IPS-18a (cell line): Measurements from ENCODE around the gene HMCN1.

Experiments
- H3K27ac ChIP-seq: one replicate; pipeline ENCODE4 v1.5.1; 2013; ENCODE audit warnings: low read length
- H3K27me3 ChIP-seq: one replicate; pipeline ENCODE4 v1.6.1; 2013; ENCODE audit warnings: mild to moderate bottlenecking, low read length; ENCODE audit not compliant: control insufficient read depth, insufficient read depth
- H3K36me3 ChIP-seq: one replicate; pipeline ENCODE4 v1.6.1; 2013; ENCODE audit warnings: low read depth, low read length; ENCODE audit not compliant: control insufficient read depth
- H3K4me1 ChIP-seq: one replicate; pipeline ENCODE4 v1.6.1; 2013; ENCODE audit warnings: low read depth, low read length; ENCODE audit not compliant: control insufficient read depth
- H3K4me3 ChIP-seq: one replicate; pipeline ENCODE4 v1.5.1; 2013; ENCODE audit warnings: low read length
- H3K9ac ChIP-seq: one replicate; pipeline ENCODE4 v1.6.1; 2013; ENCODE audit warnings: mild to moderate bottlenecking, low read length, moderate library complexity
- H3K9me3 ChIP-seq: one replicate; pipeline ENCODE4 v1.6.1; 2013; ENCODE audit warnings: low read depth, low read length; ENCODE audit not compliant: control insufficient read depth

The HMCN1 gene

DNA sequence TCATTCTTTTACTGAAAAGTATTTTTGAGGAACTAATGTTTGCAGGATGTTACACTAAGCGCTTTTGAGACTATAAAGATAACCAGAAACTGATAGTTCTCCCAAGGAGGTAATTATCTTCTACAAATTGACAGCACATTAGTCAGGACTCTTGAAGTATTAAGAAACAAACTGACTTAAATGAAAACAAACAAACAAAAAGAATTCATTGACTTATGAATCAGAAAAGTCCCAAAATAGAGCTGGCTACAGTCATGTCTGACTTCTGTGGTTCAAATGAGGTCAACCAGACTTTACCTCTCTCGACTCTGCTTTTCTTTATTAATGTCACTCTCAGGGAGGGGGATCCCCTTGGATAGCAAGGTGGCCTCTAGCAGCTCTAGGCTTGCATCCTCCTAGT lies 344.1 kb downstream of the HMCN1 start:
- no peak overlapping the region for H3K27ac ChIP-seq
- no peaks in the 10 kb centered on the region for H3K36me3 ChIP-seq
- no peak overlapping the region for H3K9ac ChIP-seq
- H3K9me3 ChIP-seq = no peaks in the 10 kb centered on the region
- no peaks in the 10 kb centered on the region for H3K4me1 ChIP-seq
- H3K27me3 ChIP-seq = no peaks in the 10 kb centered on the region
- H3K4me3 ChIP-seq = no peak overlapping the region

GRCh38 chr1:186079084-186079684 lies 345.0 kb downstream of the HMCN1 start:
- Histone ChIP-seq H3K4me3 (no peak overlapping the region), H3K4me1 (no peaks in the 10 kb centered on the region), H3K36me3 (no peaks in the 10 kb centered on the region), H3K9ac (no peak overlapping the region), H3K27me3 (no peaks in the 10 kb centered on the region), H3K27ac (no peak overlapping the region), H3K9me3 (no peaks in the 10 kb centered on the region)

DNA sequence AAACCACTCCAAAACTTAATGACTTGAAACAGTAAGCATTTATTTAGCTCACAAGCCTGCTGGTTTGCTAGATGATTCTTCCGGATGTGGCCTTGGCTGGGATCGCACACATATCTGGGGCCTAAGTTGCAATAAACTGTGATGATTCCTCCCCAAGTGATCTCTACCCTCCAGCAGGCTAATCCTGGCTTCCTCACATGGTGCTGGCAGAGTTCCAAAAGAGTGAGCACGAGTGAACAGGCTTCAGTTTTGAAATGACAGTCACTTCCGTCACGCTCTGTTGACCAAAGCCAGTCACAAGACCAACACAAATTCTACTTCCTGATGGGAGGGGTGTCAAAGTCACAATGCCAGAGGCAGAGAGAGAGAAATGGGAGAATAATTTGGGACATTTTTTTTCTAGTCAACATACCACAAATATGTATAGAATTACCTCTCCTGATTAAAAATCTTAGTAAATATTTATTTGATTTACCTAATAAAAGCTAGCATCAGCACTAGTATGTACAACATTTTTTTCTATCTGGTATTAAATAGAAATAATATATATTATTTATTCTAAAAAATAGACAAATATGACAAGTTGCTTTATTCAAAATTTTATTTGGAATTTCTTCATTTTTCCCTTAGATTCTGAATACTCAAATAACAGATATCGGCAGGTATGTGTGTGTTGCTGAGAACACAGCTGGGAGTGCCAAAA lies 348.2 kb downstream of the HMCN1 start:
- Histone ChIP-seq H3K36me3 (no peaks in the 10 kb centered on the region), H3K27ac (no peak overlapping the region), H3K27me3 (no peaks in the 10 kb centered on the region), H3K9me3 (no peaks in the 10 kb centered on the region), H3K9ac (no peak overlapping the region), H3K4me1 (no peaks in the 10 kb centered on the region), H3K4me3 (no peak overlapping the region)

GRCh38 chr1:186086583-186086982 lies 352.4 kb downstream of the HMCN1 start:
- Histone ChIP-seq H3K4me1 (no peaks in the 10 kb centered on the region), H3K4me3 (no peak overlapping the region), H3K36me3 (no peaks in the 10 kb centered on the region), H3K9ac (no peak overlapping the region), H3K27me3 (no peaks in the 10 kb centered on the region), H3K9me3 (no peaks in the 10 kb centered on the region), H3K27ac (no peak overlapping the region)

DNA sequence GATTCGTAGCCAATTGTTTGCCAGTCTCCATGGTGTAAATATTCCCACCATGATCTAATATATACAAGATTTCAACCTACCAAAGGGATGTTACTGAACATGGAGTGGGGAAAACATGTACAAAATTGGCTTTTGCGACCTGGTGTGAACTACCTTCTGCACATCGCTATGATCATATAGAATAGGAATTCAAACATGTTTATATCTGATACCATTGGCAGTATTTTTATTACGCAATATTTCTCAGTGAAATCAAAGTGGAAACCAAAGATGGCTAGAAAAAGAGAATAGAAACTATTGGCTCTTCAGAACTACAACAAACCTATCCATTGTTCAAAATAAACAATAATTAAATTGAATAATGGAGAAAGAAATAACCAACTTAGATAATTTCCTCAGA lies 355.7 kb downstream of the HMCN1 start:
- Histone ChIP-seq H3K27ac (no peak overlapping the region), H3K4me1 (no peaks in the 10 kb centered on the region), H3K27me3 (no peaks in the 10 kb centered on the region), H3K9ac (no peak overlapping the region), H3K9me3 (no peaks in the 10 kb centered on the region), H3K36me3 (no peaks in the 10 kb centered on the region), H3K4me3 (no peak overlapping the region)

GRCh38 chr1:186091222-186091720 lies 357.1 kb downstream of the HMCN1 start:
- H3K36me3 ChIP-seq = no peaks in the 10 kb centered on the region
- H3K27me3 ChIP-seq = no peaks in the 10 kb centered on the region
- no peaks in the 10 kb centered on the region for H3K9me3 ChIP-seq
- H3K27ac ChIP-seq = no peak overlapping the region
- no peaks in the 10 kb centered on the region for H3K4me1 ChIP-seq
- no peak overlapping the region for H3K9ac ChIP-seq
- H3K4me3 ChIP-seq = no peak overlapping the region

GRCh38 chr1:186093437-186093836 lies 359.2 kb downstream of the HMCN1 start:
- H3K27me3 ChIP-seq = no peaks in the 10 kb centered on the region
- no peak overlapping the region for H3K4me3 ChIP-seq
- H3K4me1 ChIP-seq = no peaks in the 10 kb centered on the region
- H3K9me3 ChIP-seq = no peaks in the 10 kb centered on the region
- no peaks in the 10 kb centered on the region for H3K36me3 ChIP-seq
- no peak overlapping the region for H3K9ac ChIP-seq
- no peak overlapping the region for H3K27ac ChIP-seq

- Histone ChIP-seq H3K27me3 (no peaks in the 10 kb centered on the region), H3K9me3 (no peaks in the 10 kb centered on the region), H3K4me1 (no peaks in the 10 kb centered on the region), H3K9ac (no peak overlapping the region), H3K4me3 (no peak overlapping the region), H3K36me3 (no peaks in the 10 kb centered on the region), H3K27ac (no peak overlapping the region)
These were observed 360.0 kb downstream of the HMCN1 start for GRCh38 chr1:186094172-186094571.

GRCh38 chr1:186099336-186100104 lies 365.3 kb downstream of the HMCN1 start:
- no peaks in the 10 kb centered on the region for H3K9me3 ChIP-seq
- H3K36me3 ChIP-seq = no peaks in the 10 kb centered on the region
- H3K9ac ChIP-seq = no peak overlapping the region
- no peak overlapping the region for H3K27ac ChIP-seq
- no peak overlapping the region for H3K4me3 ChIP-seq
- H3K27me3 ChIP-seq = no peaks in the 10 kb centered on the region
- H3K4me1 ChIP-seq = no peaks in the 10 kb centered on the region

DNA sequence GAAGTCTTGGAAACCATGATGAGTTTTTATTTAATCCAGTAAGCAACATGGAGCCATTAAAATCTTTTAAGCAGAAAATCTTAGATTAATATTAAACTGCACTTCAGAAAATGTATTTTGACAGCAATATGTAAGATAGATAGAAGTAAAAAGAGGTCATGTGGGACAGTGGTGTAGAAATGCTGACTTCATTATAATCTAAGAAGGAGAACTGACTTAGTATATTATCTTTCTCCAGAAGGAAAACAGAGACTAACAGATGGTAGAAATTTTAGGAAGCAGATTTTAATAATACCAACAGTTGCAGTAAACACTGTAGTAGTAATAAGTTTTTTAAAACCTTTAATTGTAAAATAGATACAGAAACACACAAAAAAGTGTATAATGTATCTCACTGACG lies 367.9 kb downstream of the HMCN1 start:
- no peaks in the 10 kb centered on the region for H3K9me3 ChIP-seq
- no peaks in the 10 kb centered on the region for H3K27me3 ChIP-seq
- no peaks in the 10 kb centered on the region for H3K4me1 ChIP-seq
- no peaks in the 10 kb centered on the region for H3K36me3 ChIP-seq
- H3K9ac ChIP-seq = no peak overlapping the region
- H3K27ac ChIP-seq = no peak overlapping the region
- no peak overlapping the region for H3K4me3 ChIP-seq

GRCh38 chr1:186102547-186103148 lies 368.5 kb downstream of the HMCN1 start:
- Histone ChIP-seq H3K27ac (no peak overlapping the region), H3K4me1 (no peaks in the 10 kb centered on the region), H3K4me3 (no peak overlapping the region)

More at GRCh38 chr1:186102547-186103148, 368.5 kb downstream of the HMCN1 start:
- Histone ChIP-seq H3K9ac (no peak overlapping the region), H3K36me3 (no peaks in the 10 kb centered on the region), H3K27me3 (no peaks in the 10 kb centered on the region), H3K9me3 (no peaks in the 10 kb centered on the region)
